AG10803 (cell line): ENCODE results near the gene SIGLEC11.
"Not testable (repeated sequence)": the region's sequence is repeated elsewhere in the genome, so short reads cannot be mapped to it uniquely, and the experiment has no call there.

Experiments
- DNase-seq: peaks from one replicate; pipeline ENCODE4 v3.0.0; 2010; ENCODE audit warnings: low read depth
- H3K4me3 ChIP-seq: 2 replicates; pipeline ENCODE4 v1.5.1; 2011; ENCODE audit warnings: mild to moderate bottlenecking, low read length, control low read depth
- TF ChIP-seq, protein P1 (sequence below): conservative IDR thresholded peaks from 2 replicates; pipeline ENCODE4 v1.5.1; 2011; ENCODE audit warnings: mild to moderate bottlenecking, low read length, control low read depth, inconsistent platforms

SIGLEC11 gene, protein sequence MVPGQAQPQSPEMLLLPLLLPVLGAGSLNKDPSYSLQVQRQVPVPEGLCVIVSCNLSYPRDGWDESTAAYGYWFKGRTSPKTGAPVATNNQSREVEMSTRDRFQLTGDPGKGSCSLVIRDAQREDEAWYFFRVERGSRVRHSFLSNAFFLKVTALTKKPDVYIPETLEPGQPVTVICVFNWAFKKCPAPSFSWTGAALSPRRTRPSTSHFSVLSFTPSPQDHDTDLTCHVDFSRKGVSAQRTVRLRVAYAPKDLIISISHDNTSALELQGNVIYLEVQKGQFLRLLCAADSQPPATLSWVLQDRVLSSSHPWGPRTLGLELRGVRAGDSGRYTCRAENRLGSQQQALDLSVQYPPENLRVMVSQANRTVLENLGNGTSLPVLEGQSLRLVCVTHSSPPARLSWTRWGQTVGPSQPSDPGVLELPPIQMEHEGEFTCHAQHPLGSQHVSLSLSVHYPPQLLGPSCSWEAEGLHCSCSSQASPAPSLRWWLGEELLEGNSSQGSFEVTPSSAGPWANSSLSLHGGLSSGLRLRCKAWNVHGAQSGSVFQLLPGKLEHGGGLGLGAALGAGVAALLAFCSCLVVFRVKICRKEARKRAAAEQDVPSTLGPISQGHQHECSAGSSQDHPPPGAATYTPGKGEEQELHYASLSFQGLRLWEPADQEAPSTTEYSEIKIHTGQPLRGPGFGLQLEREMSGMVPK

DNA sequence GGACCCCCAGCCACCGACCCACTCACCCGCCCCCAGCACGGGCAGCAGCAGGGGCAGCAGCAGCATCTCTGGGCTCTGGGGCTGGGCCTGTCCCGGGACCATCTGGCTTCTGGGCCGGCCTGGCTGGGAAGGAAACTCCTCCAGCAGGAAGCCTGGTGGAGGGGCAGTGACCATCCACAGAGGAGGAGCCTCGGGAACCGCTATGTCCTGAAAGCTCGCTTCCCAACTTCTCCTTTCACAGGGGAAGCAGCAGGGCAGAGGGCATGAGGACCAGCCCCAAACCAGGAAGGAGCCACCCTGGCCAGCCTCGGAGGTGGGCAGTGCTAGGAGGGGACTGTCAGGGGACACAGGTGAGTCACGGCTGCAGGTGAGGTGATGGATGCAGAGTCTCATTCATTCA lies at the start of gene SIGLEC11:
TSS of gene SIGLEC11 (minus strand) at position 193 of the 400 bp plus-strand sequence. CDS start at position 102, 91 bp downstream.
- H3K4me3 ChIP-seq, DNase-seq: not testable (repeated sequence)

DNA sequence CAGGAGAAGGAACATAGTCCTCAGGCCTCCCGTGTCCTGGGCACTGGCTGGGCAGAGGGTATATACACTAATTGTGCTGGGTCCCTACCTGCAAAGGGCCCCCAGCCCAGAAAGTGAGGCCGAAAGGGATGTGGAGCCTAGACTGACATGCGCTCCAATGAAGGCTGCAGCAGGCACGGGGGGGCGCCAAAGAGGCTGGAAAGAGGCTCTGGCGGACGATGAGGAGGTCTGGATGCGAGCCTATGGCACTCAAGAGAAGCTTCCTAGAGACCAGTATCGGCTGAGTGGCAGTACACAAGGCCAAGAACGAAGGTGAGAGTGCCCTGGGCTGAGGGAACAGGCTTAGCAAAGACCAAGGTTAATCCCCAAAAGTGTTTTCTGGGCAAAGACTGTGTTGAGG lies 47.6 kb upstream of the SIGLEC11 start:
- TF ChIP-seq, protein P1, sequence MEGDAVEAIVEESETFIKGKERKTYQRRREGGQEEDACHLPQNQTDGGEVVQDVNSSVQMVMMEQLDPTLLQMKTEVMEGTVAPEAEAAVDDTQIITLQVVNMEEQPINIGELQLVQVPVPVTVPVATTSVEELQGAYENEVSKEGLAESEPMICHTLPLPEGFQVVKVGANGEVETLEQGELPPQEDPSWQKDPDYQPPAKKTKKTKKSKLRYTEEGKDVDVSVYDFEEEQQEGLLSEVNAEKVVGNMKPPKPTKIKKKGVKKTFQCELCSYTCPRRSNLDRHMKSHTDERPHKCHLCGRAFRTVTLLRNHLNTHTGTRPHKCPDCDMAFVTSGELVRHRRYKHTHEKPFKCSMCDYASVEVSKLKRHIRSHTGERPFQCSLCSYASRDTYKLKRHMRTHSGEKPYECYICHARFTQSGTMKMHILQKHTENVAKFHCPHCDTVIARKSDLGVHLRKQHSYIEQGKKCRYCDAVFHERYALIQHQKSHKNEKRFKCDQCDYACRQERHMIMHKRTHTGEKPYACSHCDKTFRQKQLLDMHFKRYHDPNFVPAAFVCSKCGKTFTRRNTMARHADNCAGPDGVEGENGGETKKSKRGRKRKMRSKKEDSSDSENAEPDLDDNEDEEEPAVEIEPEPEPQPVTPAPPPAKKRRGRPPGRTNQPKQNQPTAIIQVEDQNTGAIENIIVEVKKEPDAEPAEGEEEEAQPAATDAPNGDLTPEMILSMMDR, result peak; percentile 12
- no peak for DNase-seq
- no peak overlapping the region for H3K4me3 ChIP-seq

DNA sequence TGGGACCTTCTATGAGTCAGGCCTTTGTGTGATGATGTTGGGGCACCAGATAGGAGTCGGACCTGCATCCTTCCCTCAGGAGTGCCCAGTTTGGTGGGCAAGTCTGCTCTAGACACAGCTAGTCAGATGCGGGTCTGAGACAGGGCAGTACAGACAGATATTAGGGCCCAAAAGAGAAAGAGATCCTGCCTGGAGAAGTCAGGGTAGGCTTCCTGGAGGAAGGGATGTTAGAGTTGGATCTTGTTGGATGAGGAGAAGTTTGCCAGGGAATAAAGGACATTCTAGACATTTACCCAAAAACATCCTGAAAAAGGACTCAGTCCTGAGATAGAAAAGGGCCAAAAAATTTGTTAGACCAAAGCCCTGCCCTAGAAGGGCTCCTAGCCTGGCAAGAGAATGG lies 47.0 kb upstream of the SIGLEC11 start:
- H3K4me3 ChIP-seq, result no peak overlapping the region
- TF ChIP-seq, protein P1, result no peak
- no peak for DNase-seq

DNA sequence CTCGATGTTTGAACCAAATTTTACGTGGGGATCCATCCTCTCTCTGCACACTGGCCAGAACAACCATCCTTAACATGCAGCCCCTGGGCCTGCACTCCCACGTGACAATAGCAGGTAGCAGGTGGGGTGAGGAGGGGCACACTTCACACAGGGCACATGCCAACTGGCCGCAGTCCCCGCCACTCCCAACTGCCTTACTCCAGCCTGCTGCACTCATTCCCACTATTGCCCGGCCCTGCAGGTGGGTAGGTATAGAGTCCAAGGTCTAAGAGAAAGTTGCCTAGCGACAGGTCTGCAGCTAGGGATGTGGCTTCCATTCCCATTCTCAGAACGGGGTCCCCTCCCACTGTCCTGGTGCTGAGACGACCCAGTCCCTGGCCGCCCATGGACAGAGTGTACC lies 46.2 kb upstream of the SIGLEC11 start:
- TF ChIP-seq, protein P1, result no peak
- no peak overlapping the region for H3K4me3 ChIP-seq
- DNase-seq, result no peak

DNA sequence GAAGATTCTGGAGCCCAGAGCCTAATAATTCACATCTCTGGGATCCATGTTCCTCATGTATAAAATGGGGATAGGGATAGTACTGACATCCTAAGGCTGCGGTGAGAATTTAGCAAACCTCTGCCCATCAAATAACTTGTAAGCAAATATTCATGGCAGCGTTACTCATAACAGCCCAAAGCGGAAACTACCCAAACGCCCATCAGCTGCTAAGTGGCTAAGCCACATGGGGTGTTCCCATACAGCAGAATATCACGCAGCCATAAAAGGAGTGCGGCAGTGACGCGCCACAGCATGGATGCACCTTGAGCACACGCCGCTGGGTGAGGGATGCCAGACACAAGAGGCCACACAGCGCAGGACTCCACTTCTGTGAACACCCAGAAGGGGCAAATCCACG lies 44.5 kb upstream of the SIGLEC11 start:
- H3K4me3 ChIP-seq, result no peak overlapping the region
- DNase-seq, result no peak
- TF ChIP-seq, protein P1, result no peak

DNA sequence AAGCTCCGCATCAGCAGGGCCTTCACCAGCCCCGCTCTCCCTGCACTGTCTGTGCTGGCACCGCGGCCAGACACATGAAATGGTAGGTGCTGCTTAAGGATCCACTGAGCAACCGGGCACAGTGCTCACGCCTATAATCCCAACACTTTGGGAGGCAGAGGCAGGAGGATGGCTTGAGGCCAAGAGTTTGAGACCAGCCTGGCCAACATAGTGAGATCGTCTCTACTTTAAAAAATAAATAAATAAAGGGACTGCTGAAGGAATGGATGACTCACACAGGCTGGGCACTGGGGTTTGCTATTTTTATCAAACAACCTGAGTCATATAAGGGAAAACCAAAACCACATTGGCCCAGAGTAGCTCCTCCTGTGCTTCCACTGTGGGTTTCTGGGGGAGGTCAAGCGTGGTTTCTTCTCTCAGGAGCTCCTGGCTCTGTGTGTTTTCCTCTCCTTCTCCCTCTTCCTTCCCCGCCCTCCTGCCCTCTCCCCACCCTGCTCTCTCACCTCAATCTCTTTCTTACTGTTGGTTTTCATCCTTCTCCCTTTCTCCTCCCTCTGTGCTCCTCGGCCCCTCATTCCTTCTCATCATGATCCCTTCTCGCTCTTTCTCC lies 42.9 kb upstream of the SIGLEC11 start:
- no peak overlapping the region; the same call in 1 of the 2 replicates for H3K4me3 ChIP-seq
- TF ChIP-seq, protein P1, result no peak
- DNase-seq, result peak; percentile 96

DNA sequence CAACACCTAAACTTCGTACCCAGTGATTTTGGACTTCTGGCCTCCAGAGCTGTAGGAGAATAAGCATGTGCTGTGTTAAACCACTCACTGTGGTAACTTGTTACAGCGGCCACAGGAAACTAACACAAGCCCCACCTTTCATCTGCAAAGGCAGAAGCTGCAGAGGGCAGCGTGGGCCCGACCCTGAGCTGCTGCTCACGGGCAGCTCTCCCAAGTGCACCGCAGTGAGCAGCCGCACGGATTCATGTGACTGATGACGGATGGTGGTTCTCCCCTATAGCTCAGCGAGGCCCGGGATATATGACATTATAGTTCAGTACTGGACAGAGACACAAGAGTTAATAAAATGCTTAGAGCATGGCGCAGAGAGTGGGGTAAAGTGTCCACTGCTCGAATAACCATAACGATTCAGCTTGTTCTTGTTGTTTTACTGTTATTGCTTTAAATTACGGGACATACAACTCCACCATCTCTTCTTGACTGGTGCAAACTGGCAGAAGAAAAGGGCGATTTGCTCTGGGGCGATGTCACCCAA lies 42.3 kb upstream of the SIGLEC11 start:
- TF ChIP-seq, protein P1, result no peak
- no peak overlapping the region for H3K4me3 ChIP-seq
- DNase-seq, result no peak
